ENCODE measurements around the gene PDE4B.
"Not testable (repeated sequence)": the region's sequence is repeated elsewhere in the genome, so short reads cannot be mapped to it uniquely, and the experiment has no call there.

Gene PDE4B

GRCh38 chr1:66012106-66012784, 219.6 kb downstream of the PDE4B start:
- in situ Hi-C loops (cut with MboI; ENCODE audit: low pct_unique_long_range_greater_than_20kb, low sequenced_read_pairs) = no loop called here
- DNase-seq = peak; percentile 3

- DNase-seq = no peak
- in situ Hi-C loops (cut with MboI; ENCODE audit: low pct_unique_long_range_greater_than_20kb, low sequenced_read_pairs) = no loop called here
Observed at GRCh38 chr1:66013371-66013770, 220.7 kb downstream of the PDE4B start.

- in situ Hi-C loops (cut with MboI; ENCODE audit: low pct_unique_long_range_greater_than_20kb, low sequenced_read_pairs) = no loop called here
- DNase-seq = peak; percentile 19
Observed at GRCh38 chr1:66022904-66023620, 230.4 kb downstream of the PDE4B start.

- no peak for DNase-seq
- in situ Hi-C loops (cut with MboI; ENCODE audit: low pct_unique_long_range_greater_than_20kb, low sequenced_read_pairs) = no loop called here
Observed at GRCh38 chr1:66025188-66025587, 232.5 kb downstream of the PDE4B start.

- in situ Hi-C loops (cut with MboI; ENCODE audit: low pct_unique_long_range_greater_than_20kb, low sequenced_read_pairs) = no loop called here
- no peak for DNase-seq
Observed at GRCh38 chr1:66028035-66028434, 235.3 kb downstream of the PDE4B start.

GRCh38 chr1:66033781-66034180, 241.1 kb downstream of the PDE4B start:
- in situ Hi-C loops (cut with MboI; ENCODE audit: low pct_unique_long_range_greater_than_20kb, low sequenced_read_pairs) = no loop called here
- DNase-seq = no peak

- no peak for DNase-seq
- in situ Hi-C loops (cut with MboI; ENCODE audit: low pct_unique_long_range_greater_than_20kb, low sequenced_read_pairs) = no loop called here
Observed at GRCh38 chr1:66035616-66036245, 243.0 kb downstream of the PDE4B start.

GRCh38 chr1:66041654-66042053, 249.0 kb downstream of the PDE4B start:
- in situ Hi-C loops (cut with MboI; ENCODE audit: low pct_unique_long_range_greater_than_20kb, low sequenced_read_pairs) = no loop called here
- DNase-seq = no peak

GRCh38 chr1:66043186-66043585, 250.5 kb downstream of the PDE4B start:
- no peak for DNase-seq
- in situ Hi-C loops (cut with MboI; ENCODE audit: low pct_unique_long_range_greater_than_20kb, low sequenced_read_pairs) = no loop called here

GRCh38 chr1:66044912-66045311, 252.2 kb downstream of the PDE4B start:
- no peak for DNase-seq
- in situ Hi-C loops (cut with MboI; ENCODE audit: low pct_unique_long_range_greater_than_20kb, low sequenced_read_pairs) = no loop called here

- in situ Hi-C loops (cut with MboI; ENCODE audit: low pct_unique_long_range_greater_than_20kb, low sequenced_read_pairs) = no loop called here
- no peak for DNase-seq
Observed at GRCh38 chr1:66046415-66046814, 253.7 kb downstream of the PDE4B start.

- in situ Hi-C loops (cut with MboI; ENCODE audit: low pct_unique_long_range_greater_than_20kb, low sequenced_read_pairs) = no loop called here
- no peak for DNase-seq
Observed at GRCh38 chr1:66048011-66048410, 255.3 kb downstream of the PDE4B start.

GRCh38 chr1:66050123-66050522, 257.4 kb downstream of the PDE4B start:
- in situ Hi-C loops (cut with MboI; ENCODE audit: low pct_unique_long_range_greater_than_20kb, low sequenced_read_pairs) = no loop called here
- DNase-seq = no peak

GRCh38 chr1:66050633-66051032, 257.9 kb downstream of the PDE4B start:
- no peak for DNase-seq
- in situ Hi-C loops (cut with MboI; ENCODE audit: low pct_unique_long_range_greater_than_20kb, low sequenced_read_pairs) = no loop called here

- in situ Hi-C loops (cut with MboI; ENCODE audit: low pct_unique_long_range_greater_than_20kb, low sequenced_read_pairs) = no loop called here
- no peak for DNase-seq
Observed at GRCh38 chr1:66055092-66055491, 262.4 kb downstream of the PDE4B start.

GRCh38 chr1:66057448-66057847, 264.8 kb downstream of the PDE4B start:
- DNase-seq; in situ Hi-C loops (cut with MboI; ENCODE audit: low pct_unique_long_range_greater_than_20kb, low sequenced_read_pairs): not testable (repeated sequence)

- in situ Hi-C loops (cut with MboI; ENCODE audit: low pct_unique_long_range_greater_than_20kb, low sequenced_read_pairs) = no loop called here
- DNase-seq = no peak
Observed at GRCh38 chr1:66058558-66058957, 265.9 kb downstream of the PDE4B start.

- DNase-seq; in situ Hi-C loops (cut with MboI; ENCODE audit: low pct_unique_long_range_greater_than_20kb, low sequenced_read_pairs): not testable (repeated sequence)
Observed at GRCh38 chr1:66067219-66067618, 274.5 kb downstream of the PDE4B start.

GRCh38 chr1:66069976-66070876, 277.5 kb downstream of the PDE4B start:
- in situ Hi-C loops (cut with MboI; ENCODE audit: low pct_unique_long_range_greater_than_20kb, low sequenced_read_pairs) = no loop called here

More at GRCh38 chr1:66069976-66070876, 277.5 kb downstream of the PDE4B start:
- DNase-seq = no peak
